Rectal smooth muscle tissue (tissue), 1 donor: ENCODE measurements around the gene CSF2RB.

Experiments
- H3K27ac ChIP-seq: one replicate; pipeline ENCODE4 v1.7.0; 2013; ENCODE audit warnings: low read depth, low read length, inconsistent platforms
- H3K27me3 ChIP-seq: one replicate; pipeline ENCODE4 v1.7.0; 2013; ENCODE audit warnings: low read length; ENCODE audit not compliant: control insufficient read depth, insufficient read depth
- H3K36me3 ChIP-seq: one replicate; pipeline ENCODE4 v1.7.0; 2013; ENCODE audit warnings: low read length; ENCODE audit not compliant: control insufficient read depth, insufficient read depth
- H3K4me1 ChIP-seq: one replicate; pipeline ENCODE4 v1.7.0; 2013; ENCODE audit warnings: low read length; ENCODE audit not compliant: control insufficient read depth, insufficient read depth
- H3K4me3 ChIP-seq: one replicate; pipeline ENCODE4 v1.7.0; 2013; ENCODE audit warnings: low read length
- H3K9ac ChIP-seq: one replicate; pipeline ENCODE4 v1.7.0; 2013; ENCODE audit warnings: low read length

CSF2RB gene

GRCh38 chr22:36897611-36898010, 15.8 kb upstream of the CSF2RB start:
- H3K27me3 ChIP-seq, result no peaks in the 10 kb centered on the region
- no peak overlapping the region for H3K4me3 ChIP-seq
- no peak overlapping the region for H3K9ac ChIP-seq
- no peak overlapping the region for H3K27ac ChIP-seq
- H3K4me1 ChIP-seq, result no peaks in the 10 kb centered on the region
- H3K36me3 ChIP-seq, result no peaks in the 10 kb centered on the region

GRCh38 chr22:36898690-36899089, 14.7 kb upstream of the CSF2RB start:
- Histone ChIP-seq H3K27me3 (no peaks in the 10 kb centered on the region), H3K4me1 (no peaks in the 10 kb centered on the region), H3K4me3 (no peak overlapping the region), H3K27ac (no peak overlapping the region), H3K9ac (no peak overlapping the region), H3K36me3 (no peaks in the 10 kb centered on the region)

GRCh38 chr22:36899498-36899897, 13.9 kb upstream of the CSF2RB start:
- no peaks in the 10 kb centered on the region for H3K27me3 ChIP-seq
- no peaks in the 10 kb centered on the region for H3K4me1 ChIP-seq
- no peaks in the 10 kb centered on the region for H3K36me3 ChIP-seq

GRCh38 chr22:36900225-36900624, 13.2 kb upstream of the CSF2RB start:
- no peaks in the 10 kb centered on the region for H3K27me3 ChIP-seq
- no peaks in the 10 kb centered on the region for H3K4me1 ChIP-seq
- no peak overlapping the region for H3K9ac ChIP-seq
- H3K36me3 ChIP-seq, result no peaks in the 10 kb centered on the region
- no peak overlapping the region for H3K4me3 ChIP-seq
- H3K27ac ChIP-seq, result no peak overlapping the region

More at GRCh38 chr22:36899498-36899897, 13.9 kb upstream of the CSF2RB start:
- H3K27ac ChIP-seq, result no peak overlapping the region
- H3K4me3 ChIP-seq, result no peak overlapping the region
- H3K9ac ChIP-seq, result no peak overlapping the region

GRCh38 chr22:36900880-36901279, 12.5 kb upstream of the CSF2RB start:
- Histone ChIP-seq H3K27ac (no peak overlapping the region), H3K4me3 (no peak overlapping the region), H3K4me1 (no peaks in the 10 kb centered on the region), H3K36me3 (no peaks in the 10 kb centered on the region), H3K27me3 (no peaks in the 10 kb centered on the region), H3K9ac (no peak overlapping the region)

GRCh38 chr22:36901411-36902142, 11.9 kb upstream of the CSF2RB start:
- Histone ChIP-seq H3K9ac (no peak overlapping the region), H3K27ac (no peak overlapping the region), H3K4me3 (no peak overlapping the region), H3K36me3 (no peaks in the 10 kb centered on the region), H3K27me3 (no peaks in the 10 kb centered on the region), H3K4me1 (no peaks in the 10 kb centered on the region)

GRCh38 chr22:36902143-36902926, 11.1 kb upstream of the CSF2RB start:
- Histone ChIP-seq H3K27me3 (no peaks in the 10 kb centered on the region), H3K9ac (no peak overlapping the region), H3K27ac (no peak overlapping the region), H3K4me3 (no peak overlapping the region), H3K4me1 (no peaks in the 10 kb centered on the region), H3K36me3 (no peaks in the 10 kb centered on the region)

- Histone ChIP-seq H3K27me3 (no peaks in the 10 kb centered on the region), H3K9ac (no peak overlapping the region), H3K36me3 (no peaks in the 10 kb centered on the region), H3K27ac (no peak overlapping the region), H3K4me3 (no peak overlapping the region), H3K4me1 (no peaks in the 10 kb centered on the region)
These were observed 9.1 kb upstream of the CSF2RB start for GRCh38 chr22:36904260-36904880.

GRCh38 chr22:36907253-36908195, 5.9 kb upstream of the CSF2RB start:
- no peaks in the 10 kb centered on the region for H3K4me1 ChIP-seq
- no peak overlapping the region for H3K27ac ChIP-seq
- H3K4me3 ChIP-seq, result no peak overlapping the region
- H3K9ac ChIP-seq, result no peak overlapping the region
- H3K27me3 ChIP-seq, result no peaks in the 10 kb centered on the region
- H3K36me3 ChIP-seq, result no peaks in the 10 kb centered on the region

- no peaks in the 10 kb centered on the region for H3K27me3 ChIP-seq
- H3K36me3 ChIP-seq, result no peaks in the 10 kb centered on the region
- H3K27ac ChIP-seq, result no peak overlapping the region
- no peaks in the 10 kb centered on the region for H3K4me1 ChIP-seq
- no peak overlapping the region for H3K9ac ChIP-seq
- H3K4me3 ChIP-seq, result no peak overlapping the region
These were observed 3.0 kb upstream of the CSF2RB start for GRCh38 chr22:36910461-36910860.

- Histone ChIP-seq H3K4me1 (no peaks in the 10 kb centered on the region), H3K4me3 (no peak overlapping the region), H3K27ac (no peak overlapping the region), H3K9ac (no peak overlapping the region), H3K27me3 (no peaks in the 10 kb centered on the region), H3K36me3 (no peaks in the 10 kb centered on the region)
These were observed 1.4 kb upstream of the CSF2RB start for GRCh38 chr22:36911887-36912661.
